ENCODE results near the gene COL17A1.

Gene COL17A1

GRCh38 chr10:104092749-104093148, 7.1 kb upstream of the COL17A1 start:
- no peak for DNase-seq

- DNase-seq = no peak
Measured at GRCh38 chr10:104090611-104091010, 4.9 kb upstream of the COL17A1 start.

- DNase-seq = no peak
Measured at GRCh38 chr10:104089621-104090020, 3.9 kb upstream of the COL17A1 start.

- DNase-seq = no peak
Measured at GRCh38 chr10:104088239-104088638, 2.6 kb upstream of the COL17A1 start.

- no peak for DNase-seq
Measured at GRCh38 chr10:104084482-104085142, 1.1 kb downstream of the COL17A1 start.

GRCh38 chr10:104081998-104082397, 3.7 kb downstream of the COL17A1 start:
- DNase-seq = no peak

GRCh38 chr10:104080762-104081161, 4.9 kb downstream of the COL17A1 start:
- no peak for DNase-seq

GRCh38 chr10:104077663-104078151, 8.0 kb downstream of the COL17A1 start:
- DNase-seq = no peak

- no peak for DNase-seq
Measured at GRCh38 chr10:104077247-104077646, 8.4 kb downstream of the COL17A1 start.

- DNase-seq = no peak
Measured at GRCh38 chr10:104076743-104077160, 8.9 kb downstream of the COL17A1 start.

GRCh38 chr10:104074505-104074904, 11.2 kb downstream of the COL17A1 start:
- no peak for DNase-seq

GRCh38 chr10:104072786-104073185, 12.9 kb downstream of the COL17A1 start:
- DNase-seq = no peak

GRCh38 chr10:104069613-104070012, 16.1 kb downstream of the COL17A1 start:
- DNase-seq = no peak

GRCh38 chr10:104067525-104067924, 18.2 kb downstream of the COL17A1 start:
- DNase-seq = no peak

- no peak for DNase-seq
Measured at GRCh38 chr10:104066945-104067344, 18.7 kb downstream of the COL17A1 start.

- no peak for DNase-seq
Measured at GRCh38 chr10:104065748-104066147, 19.9 kb downstream of the COL17A1 start.

GRCh38 chr10:104061196-104061595, 24.5 kb downstream of the COL17A1 start:
- no peak for DNase-seq

GRCh38 chr10:104059364-104059763, 26.3 kb downstream of the COL17A1 start:
- DNase-seq = no peak

- DNase-seq = no peak
Measured at GRCh38 chr10:104057717-104058116, 28.0 kb downstream of the COL17A1 start.

GRCh38 chr10:104056619-104057273, 28.9 kb downstream of the COL17A1 start:
- DNase-seq = no peak

- no peak for DNase-seq
Measured at GRCh38 chr10:104054430-104054829, 31.2 kb downstream of the COL17A1 start.

GRCh38 chr10:104053201-104053600, 32.5 kb downstream of the COL17A1 start:
- no peak for DNase-seq

GRCh38 chr10:104052431-104052830, 33.2 kb downstream of the COL17A1 start:
- DNase-seq = no peak

- DNase-seq = no peak
Measured at GRCh38 chr10:104049504-104050250, 36.0 kb downstream of the COL17A1 start.

Data from stimulated activated CD4-positive, alpha-beta T cell treated with anti-CD3 and anti-CD28 coated beads, Interleukin-4, amount 100 ng/mL, for 24 hours (primary cell).